Activated naive CD8-positive, alpha-beta T cell treated with anti-CD3 and anti-CD28 coated beads, Interleukin-2, amount 10 ng/mL, durations not matched to agents 7 days and 5 days (primary cell): ENCODE measurements around the gene SEPTIN5. TPM values are rescaled to one million over a fixed set of nuclear protein-coding genes. Genes with fewer than 3 reads are reported as not detected.
"Not testable (repeated sequence)": the region's sequence is repeated elsewhere in the genome, so short reads cannot be mapped to it uniquely, and the experiment has no call there.

Source experiments
- ATAC-seq: fragments of 150-1000 bp; cut with Tn5 transposase; one replicate; pipeline ENCODE4 v1.10.0; 2021; ENCODE audit warnings: low read depth, moderate library complexity
- POLR2A ChIA-PET: fragments of 350-600 bp; sonication (Branson Sonifier 250); formaldehyde crosslinking; loops from one replicate; lab custom pipeline; 2021; ENCODE audit warnings: antibody characterized with exemption; lab: Charles Lee
- DNase-seq: peaks from one replicate; pipeline ENCODE4 v3.0.0; 2021
- H3K27ac Mint-ChIP-seq: one replicate; pipeline ENCODE4 v1.8.0; 2022; ENCODE audit warnings: mild to moderate bottlenecking, mixed read lengths
- H3K27me3 Mint-ChIP-seq: one replicate; pipeline ENCODE4 v1.8.0; 2022; ENCODE audit warnings: mild to moderate bottlenecking, moderate library complexity, mixed read lengths
- H3K36me3 Mint-ChIP-seq: one replicate; pipeline ENCODE4 v1.8.0; 2021; ENCODE audit warnings: mild to moderate bottlenecking, mixed read lengths
- H3K4me1 Mint-ChIP-seq: one replicate; pipeline ENCODE4 v1.8.0; 2021; ENCODE audit warnings: mixed read lengths
- H3K4me3 Mint-ChIP-seq: one replicate; pipeline ENCODE4 v1.8.0; 2022; ENCODE audit warnings: mild to moderate bottlenecking, moderate library complexity, mixed read lengths
- H3K9me3 Mint-ChIP-seq: one replicate; pipeline ENCODE4 v1.8.0; 2021; ENCODE audit warnings: mixed read lengths
- total RNA-seq, 2 experiments: library from RNA; stranded (reverse); gene quantifications; one replicate each; pipeline ENCODE4 v1.2.3, GENCODE V29; 2021

SEPTIN5 gene
- total RNA-seq, 2 experiments from 2014 or later: not detected

DNA sequence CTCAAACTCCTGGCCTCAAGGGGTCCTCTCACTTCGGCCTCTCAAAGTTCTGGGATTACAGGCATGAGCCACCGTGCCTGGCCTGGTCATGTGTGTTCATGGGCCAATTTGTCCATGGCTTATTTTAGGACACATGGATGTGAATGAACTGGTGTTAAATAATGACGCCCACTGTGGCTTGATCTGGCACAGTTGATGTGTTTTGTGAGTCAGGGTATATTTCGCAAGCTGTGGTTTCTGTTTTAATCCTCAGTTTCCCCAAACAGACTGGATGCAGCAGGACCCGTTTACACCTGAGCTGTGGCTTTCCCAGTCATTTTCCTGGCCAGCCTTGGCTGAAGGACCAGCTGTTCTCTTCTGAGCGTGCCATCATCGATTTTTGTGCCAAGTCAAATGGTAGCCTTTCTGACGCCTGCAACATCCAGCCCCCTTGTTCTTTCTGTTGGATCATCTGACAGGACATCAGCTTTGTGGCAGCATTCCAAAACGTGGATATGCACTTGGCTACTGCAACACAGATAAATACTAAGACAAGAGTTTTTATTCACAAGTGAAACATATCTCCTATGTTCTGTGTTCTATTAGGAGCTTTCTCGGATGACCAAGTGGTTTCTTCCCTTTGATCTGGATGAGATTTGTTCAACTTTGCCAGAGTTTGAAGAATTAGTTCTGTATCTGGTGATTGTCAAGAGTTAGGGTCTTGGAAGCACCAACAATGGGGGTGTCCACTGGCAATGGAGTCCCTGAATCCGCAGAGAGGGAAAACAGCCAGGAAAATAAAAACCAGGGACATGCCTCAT lies 40.0 kb upstream of the SEPTIN5 start:
- ATAC-seq (no peak), DNase-seq (no peak)
- H3K27me3 Mint-ChIP-seq: peaks cover 15% of the 10 kb centered on the region

DNA sequence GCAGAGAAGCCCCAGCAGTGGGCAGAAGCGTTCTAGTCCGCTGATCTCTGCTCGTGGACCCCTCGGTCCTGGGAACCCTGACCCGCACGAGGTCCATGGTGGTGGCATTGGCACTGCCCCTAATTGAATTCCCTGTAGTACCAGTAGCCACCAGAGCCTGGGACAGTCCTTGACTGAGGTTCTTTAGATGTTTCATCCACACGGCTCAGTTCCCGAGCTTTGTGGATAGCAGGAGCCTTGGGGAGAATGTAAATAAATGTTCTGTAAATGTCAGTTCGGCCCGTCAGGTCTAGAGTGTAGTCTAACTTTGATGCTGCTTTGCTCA lies 39.4 kb upstream of the SEPTIN5 start:
- peaks cover 15% of the 10 kb centered on the region for H3K27me3 Mint-ChIP-seq
- POLR2A ChIA-PET: no interaction called here
- H3K4me3 Mint-ChIP-seq: no peak overlapping the region

More for the DNA sequence above, 40.0 kb upstream of the SEPTIN5 start:
- Mint-ChIP-seq H3K4me1 (no peaks in the 10 kb centered on the region), H3K9me3 (no peaks in the 10 kb centered on the region), H3K4me3 (no peak overlapping the region), H3K36me3 (no peaks in the 10 kb centered on the region), H3K27ac (no peak overlapping the region)
- POLR2A ChIA-PET: no interaction called here

GRCh38 chr22:19675428-19675827 lies 38.9 kb upstream of the SEPTIN5 start:
- DNase-seq (no peak), ATAC-seq (no peak)
- Mint-ChIP-seq H3K27me3 (peaks cover 15% of the 10 kb centered on the region), H3K4me3 (no peak overlapping the region), H3K9me3 (no peaks in the 10 kb centered on the region), H3K4me1 (no peaks in the 10 kb centered on the region), H3K27ac (no peak overlapping the region), H3K36me3 (no peaks in the 10 kb centered on the region)
- POLR2A ChIA-PET: no interaction called here

More for the DNA sequence above, 39.4 kb upstream of the SEPTIN5 start:
- H3K27ac Mint-ChIP-seq: no peak overlapping the region
- ATAC-seq (no peak), DNase-seq (no peak)
- no peaks in the 10 kb centered on the region for H3K4me1 Mint-ChIP-seq
- no peaks in the 10 kb centered on the region for H3K9me3 Mint-ChIP-seq
- H3K36me3 Mint-ChIP-seq: no peaks in the 10 kb centered on the region

GRCh38 chr22:19676437-19676836 lies 37.9 kb upstream of the SEPTIN5 start:
- DNase-seq, ATAC-seq, H3K4me1 Mint-ChIP-seq, POLR2A ChIA-PET, H3K9me3 Mint-ChIP-seq, H3K4me3 Mint-ChIP-seq, H3K27ac Mint-ChIP-seq, H3K36me3 Mint-ChIP-seq: not testable (repeated sequence)
- peaks cover 20% of the 10 kb centered on the region for H3K27me3 Mint-ChIP-seq

GRCh38 chr22:19678949-19679521 lies 35.3 kb upstream of the SEPTIN5 start:
- no peaks in the 10 kb centered on the region for H3K36me3 Mint-ChIP-seq
- POLR2A ChIA-PET: no interaction called here
- H3K27ac Mint-ChIP-seq: no peak overlapping the region
- H3K27me3 Mint-ChIP-seq: peaks cover 28% of the 10 kb centered on the region
- no peak overlapping the region for H3K4me3 Mint-ChIP-seq
- no peaks in the 10 kb centered on the region for H3K4me1 Mint-ChIP-seq
- ATAC-seq: no peak
- no peaks in the 10 kb centered on the region for H3K9me3 Mint-ChIP-seq
- no peak for DNase-seq

GRCh38 chr22:19679522-19680101 lies 34.7 kb upstream of the SEPTIN5 start:
- no peak for ATAC-seq
- Mint-ChIP-seq H3K27me3 (peaks cover 25% of the 10 kb centered on the region), H3K27ac (no peak overlapping the region), H3K4me3 (no peak overlapping the region), H3K4me1 (no peaks in the 10 kb centered on the region), H3K36me3 (no peaks in the 10 kb centered on the region), H3K9me3 (no peaks in the 10 kb centered on the region)
- DNase-seq: peak; percentile 61
- POLR2A ChIA-PET: no interaction called here

GRCh38 chr22:19680287-19680881 lies 33.9 kb upstream of the SEPTIN5 start:
- H3K36me3 Mint-ChIP-seq: no peaks in the 10 kb centered on the region
- POLR2A ChIA-PET: no interaction called here
- no peak for ATAC-seq
- no peaks in the 10 kb centered on the region for H3K4me1 Mint-ChIP-seq
- DNase-seq: no peak
- no peaks in the 10 kb centered on the region for H3K9me3 Mint-ChIP-seq
- H3K27me3 Mint-ChIP-seq: peaks cover 26% of the 10 kb centered on the region
- H3K27ac Mint-ChIP-seq: no peak overlapping the region
- H3K4me3 Mint-ChIP-seq: no peak overlapping the region

GRCh38 chr22:19680911-19681862 lies 33.1 kb upstream of the SEPTIN5 start:
- no peak overlapping the region for H3K4me3 Mint-ChIP-seq
- H3K9me3 Mint-ChIP-seq: no peaks in the 10 kb centered on the region
- no peak for ATAC-seq
- POLR2A ChIA-PET: no interaction called here
- no peaks in the 10 kb centered on the region for H3K4me1 Mint-ChIP-seq
- no peak for DNase-seq
- peaks cover 26% of the 10 kb centered on the region for H3K27me3 Mint-ChIP-seq
- H3K27ac Mint-ChIP-seq: no peak overlapping the region
- no peaks in the 10 kb centered on the region for H3K36me3 Mint-ChIP-seq

DNA sequence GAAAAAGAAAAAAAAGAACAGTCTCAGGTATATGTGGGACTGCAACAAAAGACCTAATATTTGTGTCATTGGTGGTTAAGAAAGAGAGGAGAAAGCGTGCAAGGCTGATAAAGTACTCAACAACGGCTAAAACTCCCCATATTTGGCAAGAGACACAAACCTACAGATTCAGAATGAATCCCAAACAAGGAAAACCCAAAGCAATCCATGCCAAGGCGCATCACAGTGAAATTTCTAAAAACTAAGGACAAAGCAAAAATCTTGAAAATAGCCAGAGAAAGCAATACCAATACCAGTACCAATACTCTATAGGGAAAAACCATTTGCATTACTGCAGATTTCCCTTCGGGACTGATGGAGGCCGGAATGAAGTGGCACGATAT lies 32.4 kb upstream of the SEPTIN5 start:
- POLR2A ChIA-PET: no interaction called here
- H3K27ac Mint-ChIP-seq: no peak overlapping the region
- H3K4me1 Mint-ChIP-seq: no peaks in the 10 kb centered on the region
- ATAC-seq (no peak), DNase-seq (no peak)
- no peaks in the 10 kb centered on the region for H3K9me3 Mint-ChIP-seq
- H3K27me3 Mint-ChIP-seq: peaks cover 28% of the 10 kb centered on the region
- H3K36me3 Mint-ChIP-seq: no peaks in the 10 kb centered on the region
- H3K4me3 Mint-ChIP-seq: no peak overlapping the region

DNA sequence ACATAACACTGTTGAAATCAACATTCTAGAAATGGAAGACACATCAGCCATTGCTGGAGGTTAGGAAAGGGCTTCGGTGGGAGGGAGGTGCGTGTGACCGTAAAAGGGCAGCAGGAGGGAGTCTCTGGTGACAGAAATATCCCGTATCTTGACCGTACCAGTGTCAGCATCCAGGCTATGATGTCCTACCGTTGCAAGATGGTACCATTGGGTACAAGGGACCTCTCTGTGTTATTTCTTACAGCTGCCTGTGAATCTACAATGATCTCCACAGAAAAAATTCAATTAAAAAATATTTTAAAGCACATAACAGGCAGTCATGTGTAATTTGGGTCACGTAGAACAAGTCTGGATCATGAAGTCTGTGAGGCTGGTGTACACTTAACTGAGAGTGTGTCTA lies 27.4 kb upstream of the SEPTIN5 start:
- H3K9me3 Mint-ChIP-seq: no peaks in the 10 kb centered on the region
- peaks cover 22% of the 10 kb centered on the region for H3K27me3 Mint-ChIP-seq
- POLR2A ChIA-PET: no interaction called here
- H3K4me3 Mint-ChIP-seq: no peak overlapping the region
- DNase-seq: no peak
- ATAC-seq: no peak
- no peak overlapping the region for H3K27ac Mint-ChIP-seq
- H3K4me1 Mint-ChIP-seq: no peaks in the 10 kb centered on the region
- H3K36me3 Mint-ChIP-seq: no peaks in the 10 kb centered on the region

DNA sequence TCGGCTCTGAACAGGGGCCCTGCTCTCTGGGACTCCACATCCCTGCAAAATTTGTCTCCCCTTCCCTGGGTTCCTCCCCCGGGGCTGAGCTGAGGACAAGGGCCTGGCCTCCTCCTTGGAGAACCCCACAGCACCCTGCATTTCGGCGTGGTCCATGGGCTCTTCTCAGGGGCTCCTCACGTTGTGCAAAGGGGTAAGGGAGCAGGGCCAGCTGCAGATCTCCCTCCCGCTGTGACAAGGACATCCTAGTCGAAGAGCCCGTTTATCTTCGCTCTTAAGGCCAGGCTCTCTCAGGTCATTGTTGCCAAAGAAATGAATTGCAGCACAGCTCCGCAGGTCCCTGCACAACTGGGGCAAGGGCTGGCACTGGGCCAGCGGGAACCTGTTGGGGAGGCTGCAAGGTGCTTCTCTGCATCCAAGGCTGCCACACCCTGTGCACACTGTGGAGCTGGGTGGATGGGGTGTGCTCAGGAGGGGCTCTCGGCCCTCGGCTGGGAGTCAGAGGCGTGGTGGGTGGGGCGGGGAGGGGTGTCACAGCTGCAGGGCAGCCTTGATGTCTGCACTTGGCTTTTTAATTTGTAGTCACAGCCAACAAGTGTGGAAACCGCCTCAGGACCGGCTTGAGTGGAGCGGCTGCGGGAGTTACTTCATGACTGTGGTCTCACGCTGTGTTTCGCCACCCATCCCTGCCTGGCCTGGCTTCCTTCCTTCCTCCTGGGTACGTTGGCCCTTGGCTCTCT lies 26.6 kb upstream of the SEPTIN5 start:
- no peak for DNase-seq
- Mint-ChIP-seq H3K4me1 (no peaks in the 10 kb centered on the region), H3K27ac (no peak overlapping the region), H3K4me3 (no peak overlapping the region), H3K9me3 (no peaks in the 10 kb centered on the region), H3K27me3 (peaks cover 16% of the 10 kb centered on the region), H3K36me3 (no peaks in the 10 kb centered on the region)
- no peak for ATAC-seq
- POLR2A ChIA-PET: no interaction called here

DNA sequence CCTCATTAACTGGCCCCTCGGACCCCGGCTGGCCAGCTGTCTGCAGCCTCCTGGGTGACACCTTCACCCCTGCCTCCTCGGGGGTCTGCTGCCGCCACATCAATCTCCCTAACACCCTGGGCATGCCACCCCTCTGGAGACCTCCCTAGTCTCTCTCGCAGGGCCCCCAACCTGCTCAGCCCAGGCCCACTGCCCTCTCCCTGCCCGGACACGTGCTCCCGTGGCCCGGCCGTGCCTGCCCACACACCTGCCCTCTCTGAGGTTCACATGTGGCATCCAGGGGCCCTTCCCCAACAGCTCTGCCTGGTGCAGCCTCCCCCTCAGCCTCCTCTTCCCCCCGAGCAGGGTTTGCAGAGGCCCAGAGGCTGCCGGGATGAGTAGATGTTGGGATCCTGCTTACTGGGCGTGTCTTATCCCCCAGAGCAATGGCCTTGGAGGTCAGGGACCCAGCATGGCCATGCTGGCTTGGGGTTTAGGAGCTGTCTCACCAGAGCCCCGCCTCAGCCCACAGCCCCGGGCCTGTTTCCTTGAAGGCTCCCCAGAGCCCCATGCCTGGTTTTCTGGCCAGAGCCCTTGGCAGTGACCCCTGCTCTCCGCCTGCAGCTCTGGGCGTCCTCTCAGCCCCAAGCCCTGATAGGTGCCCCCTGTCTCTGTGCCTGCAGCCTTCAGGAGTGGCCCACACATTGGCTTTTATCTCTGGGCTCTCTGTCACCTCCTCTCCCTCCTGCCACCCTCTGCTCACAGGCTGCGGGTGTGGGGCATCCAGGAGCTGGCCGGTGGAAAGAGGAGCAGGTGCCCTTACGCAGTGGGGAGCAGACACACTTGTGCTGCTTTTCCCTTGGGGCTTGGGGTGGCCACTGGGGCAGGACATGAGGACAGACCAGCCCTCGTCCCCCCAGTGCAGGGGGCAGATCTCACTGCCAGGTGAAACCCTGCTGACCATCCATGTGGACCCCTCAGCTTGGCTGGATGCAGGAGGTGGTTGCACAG lies 25.7 kb upstream of the SEPTIN5 start:
- Mint-ChIP-seq H3K4me3 (no peak overlapping the region), H3K4me1 (no peaks in the 10 kb centered on the region), H3K36me3 (no peaks in the 10 kb centered on the region), H3K27ac (no peak overlapping the region), H3K9me3 (no peaks in the 10 kb centered on the region), H3K27me3 (peaks cover 10% of the 10 kb centered on the region)
- ATAC-seq (no peak), DNase-seq (no peak)
- POLR2A ChIA-PET: no interaction called here
